Thyroid gland (tissue), 4 donors: Measurements from ENCODE around the gene HACD2. TPM values are rescaled to one million over a fixed set of nuclear protein-coding genes. Genes with fewer than 3 reads are reported as not detected.

Source experiments
- DNase-seq, 2 donors: peaks; one replicate each; pipeline ENCODE4 v3.0.0-alpha.2; 2019
- H3K27ac ChIP-seq, 3 donors: fragments of 200-600 bp; sonication (generic); 1 replicate in 2 of 3; 2 replicates in 1 of 3; pipeline ENCODE4 v1.5.1; 2016 to 2019; ENCODE audit warnings: mild to moderate bottlenecking in 1 of 3, moderate library complexity in 1 of 3
- H3K27me3 ChIP-seq: fragments of 200-600 bp; sonication (generic); one replicate; pipeline ENCODE4 v1.5.1; 2019
- H3K36me3 ChIP-seq, 2 donors: fragments of 200-600 bp; sonication (generic); one replicate each; pipeline ENCODE4 v1.5.1; 2016 to 2019
- H3K4me1 ChIP-seq, 2 donors: fragments of 200-600 bp; sonication (generic); one replicate each; pipeline ENCODE4 v1.5.1; 2017 to 2019
- H3K4me3 ChIP-seq, 3 donors: fragments of 200-600 bp; sonication (generic); replicated peaks in 1 of 3; 1 replicate in 2 of 3; 2 replicates in 1 of 3; pipeline ENCODE4 v1.5.1; 2016; ENCODE audit warnings: mild to moderate bottlenecking in 1 of 3
- H3K9me3 ChIP-seq: fragments of 200-600 bp; sonication (generic); one replicate; pipeline ENCODE4 v1.5.1; 2017
- POLR2A ChIP-seq, 2 donors: fragments of 450-650 bp; IDR thresholded peaks; one replicate each; pipeline ENCODE4 v1.6.1; 2017; ENCODE audit warnings: antibody characterized with exemption in 2 of 2, mild to moderate bottlenecking in 2 of 2, moderate library complexity in 1 of 2
- WGBS, 2 donors: methylation state at CpG; one replicate each; pipeline ENCODE4 v1.1.5; 2017; 5-methylcytosine and 5-hydroxymethylcytosine counted together
- intact Hi-C: fragments of 100-400 bp; cut with DNase I; formaldehyde crosslinking; loops from one replicate; pipeline ENCODE4 v1.15.1; 2023
- total RNA-seq, 4 donors: library from RNA; depleted of rRNA; stranded (reverse); fragments of >200 nt; gene quantifications; one replicate each; pipeline ENCODE4 v1.2.3, GENCODE V29; 2016
- TF ChIP-seq, protein P1 (sequence below), 6 experiments: fragments of 200-600 bp in 3 of 6; fragments of 450-650 bp in 3 of 6; sonication (generic) in 3 of 6; IDR thresholded peaks; one replicate each; pipeline ENCODE4 v1.5.1; 2016 to 2019; ENCODE audit warnings: antibody characterized with exemption in 6 of 6, mild to moderate bottlenecking in 2 of 6, inconsistent platforms in 1 of 6, moderate library complexity in 1 of 6

HACD2 gene, protein sequence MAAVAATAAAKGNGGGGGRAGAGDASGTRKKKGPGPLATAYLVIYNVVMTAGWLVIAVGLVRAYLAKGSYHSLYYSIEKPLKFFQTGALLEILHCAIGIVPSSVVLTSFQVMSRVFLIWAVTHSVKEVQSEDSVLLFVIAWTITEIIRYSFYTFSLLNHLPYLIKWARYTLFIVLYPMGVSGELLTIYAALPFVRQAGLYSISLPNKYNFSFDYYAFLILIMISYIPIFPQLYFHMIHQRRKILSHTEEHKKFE
- total RNA-seq = 10 to 100 TPM; 27.8 to 38.3 (median 32.2) TPM

DNA sequence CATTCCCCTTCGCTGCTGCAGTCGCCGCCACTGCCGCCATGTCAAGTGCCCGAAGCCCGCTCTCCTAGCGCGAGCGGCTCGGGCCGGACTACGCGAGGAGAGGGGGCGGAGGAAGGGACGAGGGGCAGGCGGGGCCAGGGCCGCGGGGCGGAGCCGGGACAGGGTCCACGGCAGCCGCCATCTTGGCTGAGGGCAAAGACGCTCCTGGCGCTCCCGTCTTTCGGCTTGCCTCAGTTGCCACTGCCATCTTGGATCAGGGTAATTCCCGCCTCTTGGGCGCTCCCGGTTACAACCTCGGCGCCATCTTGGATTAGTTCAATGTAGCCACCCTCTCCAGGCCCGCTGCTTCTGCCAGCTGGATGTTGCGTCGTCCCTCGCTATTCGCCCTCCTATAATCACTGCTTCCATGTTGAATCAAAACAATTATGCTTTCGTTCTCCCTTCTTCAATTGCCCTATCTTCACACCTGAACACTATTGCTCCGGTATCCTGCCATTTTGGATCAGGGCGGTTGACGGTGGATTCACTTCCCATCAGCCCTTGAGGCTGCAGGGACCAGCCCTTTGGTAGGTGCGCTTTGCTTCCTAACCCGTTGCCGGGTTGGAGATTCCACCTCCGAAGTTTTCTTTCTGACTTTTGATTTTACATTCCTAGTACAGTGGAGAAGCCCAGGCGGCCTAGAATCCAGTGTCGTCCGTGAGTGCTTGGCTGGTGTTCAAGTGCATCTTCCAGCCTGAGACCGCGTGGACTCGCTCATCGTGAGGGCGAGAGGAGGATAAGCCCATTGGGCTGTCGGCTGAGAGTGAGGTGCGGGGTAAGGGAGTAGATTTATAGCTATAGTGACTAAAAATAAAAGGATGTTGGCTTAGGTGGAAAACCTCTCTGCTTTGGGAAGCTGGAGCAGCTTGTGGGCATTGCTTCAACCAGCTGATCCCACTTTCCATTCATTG, at the start of gene HACD2:
TSS of gene HACD2 (minus strand) at position 66 of the 950 bp plus-strand sequence. CDS start at position 40, 26 bp downstream.
- peak in 1 of 2 donors; percentile 95 for TF ChIP-seq POLR2A (IDR thresholded peaks at IDR 0.05)
- TF ChIP-seq, protein P1, sequence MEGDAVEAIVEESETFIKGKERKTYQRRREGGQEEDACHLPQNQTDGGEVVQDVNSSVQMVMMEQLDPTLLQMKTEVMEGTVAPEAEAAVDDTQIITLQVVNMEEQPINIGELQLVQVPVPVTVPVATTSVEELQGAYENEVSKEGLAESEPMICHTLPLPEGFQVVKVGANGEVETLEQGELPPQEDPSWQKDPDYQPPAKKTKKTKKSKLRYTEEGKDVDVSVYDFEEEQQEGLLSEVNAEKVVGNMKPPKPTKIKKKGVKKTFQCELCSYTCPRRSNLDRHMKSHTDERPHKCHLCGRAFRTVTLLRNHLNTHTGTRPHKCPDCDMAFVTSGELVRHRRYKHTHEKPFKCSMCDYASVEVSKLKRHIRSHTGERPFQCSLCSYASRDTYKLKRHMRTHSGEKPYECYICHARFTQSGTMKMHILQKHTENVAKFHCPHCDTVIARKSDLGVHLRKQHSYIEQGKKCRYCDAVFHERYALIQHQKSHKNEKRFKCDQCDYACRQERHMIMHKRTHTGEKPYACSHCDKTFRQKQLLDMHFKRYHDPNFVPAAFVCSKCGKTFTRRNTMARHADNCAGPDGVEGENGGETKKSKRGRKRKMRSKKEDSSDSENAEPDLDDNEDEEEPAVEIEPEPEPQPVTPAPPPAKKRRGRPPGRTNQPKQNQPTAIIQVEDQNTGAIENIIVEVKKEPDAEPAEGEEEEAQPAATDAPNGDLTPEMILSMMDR (IDR thresholded peaks at IDR 0.05) = peak in 1 of 6 experiments; percentile 4
- intact Hi-C loops = no loop called here
- peak within 1 kb of the TSS; percentile 90 to 97 (median 97) for H3K27ac ChIP-seq
- H3K36me3 ChIP-seq = no peaks in the 10 kb centered on the region
- H3K4me1 ChIP-seq = peaks cover 0 to 15% of the 10 kb centered on the region in 2 donors
- H3K27me3 ChIP-seq = no peaks in the 10 kb centered on the region
- 0% methylated on average over 27 to 34 of the region's 54 CpGs for WGBS, 2 donors
- H3K9me3 ChIP-seq = no peaks in the 10 kb centered on the region
- H3K4me3 ChIP-seq = peak within 1 kb of the TSS; percentile 61 to 94 (median 71)
- DNase-seq = peak; percentile 97

DNA sequence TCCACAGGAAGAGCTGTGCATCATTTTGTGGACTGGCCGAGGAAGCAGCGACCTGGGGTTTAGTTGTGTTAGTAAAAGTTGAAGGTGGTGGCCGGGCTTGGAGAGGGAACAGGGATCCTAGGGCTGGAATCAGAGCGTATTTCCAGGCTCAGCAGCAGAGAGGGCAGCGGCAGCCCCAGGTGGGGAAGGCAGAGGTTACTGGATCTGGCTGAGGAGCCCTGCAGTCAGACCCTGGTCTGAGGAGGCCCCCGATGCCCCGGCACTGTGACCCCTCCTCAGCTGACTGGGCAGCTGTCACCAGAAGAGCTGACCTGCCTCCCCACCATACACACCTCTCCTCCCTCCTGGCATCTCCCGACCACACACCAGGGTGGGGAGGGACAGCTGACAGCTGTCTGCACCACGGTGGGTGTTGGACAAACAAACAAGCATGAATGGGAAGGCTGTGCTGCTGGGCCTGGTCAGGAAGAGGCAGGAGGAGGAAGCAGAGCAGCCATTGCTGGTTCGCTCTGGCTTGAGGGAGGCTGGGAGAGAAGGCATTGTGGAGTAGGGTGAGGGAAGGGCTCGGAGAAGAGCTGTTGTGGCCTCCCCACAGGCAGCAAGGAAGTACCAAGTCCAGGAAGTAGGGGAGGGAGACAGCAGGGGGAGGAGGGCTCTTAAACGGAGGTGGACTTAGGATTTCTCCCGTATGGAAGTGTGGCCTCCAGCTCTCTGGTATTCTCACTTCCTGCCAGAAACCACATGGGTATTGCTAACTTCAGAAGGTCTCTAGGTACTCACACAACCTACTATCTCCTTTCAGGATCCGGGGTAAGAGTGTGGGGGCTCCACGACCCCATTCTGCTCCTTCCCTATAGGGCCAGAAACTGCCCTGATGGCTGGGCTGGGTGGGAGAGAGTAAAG, 49.5 kb upstream of the HACD2 start:
- H3K9me3 ChIP-seq = no peaks in the 10 kb centered on the region
- no peaks in the 10 kb centered on the region for H3K36me3 ChIP-seq
- no peak overlapping the region for H3K4me3 ChIP-seq
- peaks cover 2 to 8% of the 10 kb centered on the region in 2 donors for H3K4me1 ChIP-seq
- H3K27ac ChIP-seq = no peak overlapping the region
- TF ChIP-seq, protein P1 (IDR thresholded peaks at IDR 0.05) = no peak
- TF ChIP-seq POLR2A (IDR thresholded peaks at IDR 0.05) = no peak
- H3K27me3 ChIP-seq = no peaks in the 10 kb centered on the region
- 71 to 74% methylated on average over 14 to 15 of the region's 15 CpGs for WGBS, 2 donors
- intact Hi-C loops = no loop called here
- no peak for DNase-seq

DNA sequence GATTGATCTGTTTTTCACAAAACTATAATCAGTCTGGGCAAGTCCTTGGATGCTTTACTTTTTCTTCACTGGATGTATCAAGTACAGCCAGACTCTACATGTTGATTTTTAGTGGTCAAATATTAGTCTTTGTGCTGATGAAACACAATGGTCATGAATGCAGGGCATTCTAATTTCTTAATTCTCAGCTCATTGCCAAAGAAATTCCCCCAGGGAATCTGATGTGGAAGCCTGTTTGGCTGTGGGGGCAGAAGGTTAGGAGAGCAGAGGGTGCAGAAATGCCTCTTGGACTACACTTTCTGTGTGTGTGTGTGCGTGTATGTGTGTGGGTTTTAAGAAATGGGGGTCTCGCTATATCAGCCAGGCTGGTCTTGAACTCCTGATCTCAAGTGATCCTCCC, 48.7 kb upstream of the HACD2 start:
- WGBS, 2 donors = 87 to 95% methylated on average over 2 of the region's 2 CpGs
- DNase-seq = no peak
- no peaks in the 10 kb centered on the region for H3K27me3 ChIP-seq
- H3K4me3 ChIP-seq = no peak overlapping the region
- H3K36me3 ChIP-seq = no peaks in the 10 kb centered on the region
- TF ChIP-seq, protein P1 (IDR thresholded peaks at IDR 0.05) = no peak
- no peak for TF ChIP-seq POLR2A (IDR thresholded peaks at IDR 0.05)
- H3K9me3 ChIP-seq = no peaks in the 10 kb centered on the region
- H3K27ac ChIP-seq = no peak overlapping the region
- intact Hi-C loops = no loop called here
- peaks cover 2 to 8% of the 10 kb centered on the region in 2 donors for H3K4me1 ChIP-seq

DNA sequence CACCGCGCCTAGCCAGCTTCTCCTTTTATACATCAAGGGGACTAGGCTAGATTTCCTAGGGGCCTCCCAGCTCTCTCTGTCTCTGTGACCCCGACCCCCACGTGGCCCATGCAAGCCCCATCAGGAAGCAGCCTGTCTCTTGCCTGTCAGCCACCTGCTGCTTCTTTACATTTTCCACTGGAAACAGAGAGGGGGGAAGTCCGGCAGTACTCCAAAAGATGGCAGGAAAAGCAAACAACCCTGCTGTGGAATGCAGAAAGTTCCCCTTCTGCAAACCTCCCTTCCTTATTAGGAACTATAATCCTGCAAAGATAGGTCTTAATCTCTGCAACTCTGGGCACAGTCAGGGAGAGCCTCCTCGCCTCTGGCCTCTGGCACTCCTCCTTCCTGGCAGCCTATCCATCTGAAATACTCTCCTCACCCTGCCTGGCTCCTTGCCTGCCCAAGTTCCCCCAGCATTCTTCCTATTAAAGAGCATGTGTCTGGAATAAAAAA, 47.4 kb upstream of the HACD2 start:
- TF ChIP-seq POLR2A (IDR thresholded peaks at IDR 0.05) = no peak
- TF ChIP-seq, protein P1 (IDR thresholded peaks at IDR 0.05) = no peak
- H3K27ac ChIP-seq = no peak overlapping the region
- peaks cover 2 to 8% of the 10 kb centered on the region in 2 donors for H3K4me1 ChIP-seq

More for the DNA sequence above, 47.4 kb upstream of the HACD2 start:
- intact Hi-C loops = no loop called here
- Histone ChIP-seq H3K36me3 (no peaks in the 10 kb centered on the region), H3K27me3 (no peaks in the 10 kb centered on the region), H3K4me3 (no peak overlapping the region), H3K9me3 (no peaks in the 10 kb centered on the region)
- DNase-seq = peak in 1 of 2 donors; percentile 57
- 40 to 41% methylated on average over 6 of the region's 6 CpGs for WGBS, 2 donors
